HT-29 (cell line): ENCODE measurements around the gene FTH1. TPM values are rescaled to one million over a fixed set of nuclear protein-coding genes. Genes with fewer than 3 reads are reported as not detected.

Experiments used
- DNase-seq: peaks from one replicate; pipeline ENCODE4 v3.0.0-alpha.2; 2015; ENCODE audit warnings: low spot score
- small RNA-seq: library from RNA; depleted of rRNA; stranded (forward); fragments of <200 nt; gene quantifications from one replicate; pipeline ENCODE3, GENCODE V24; 2014
- total RNA-seq: library from RNA; depleted of rRNA; stranded (reverse); fragments of >200 nt; shearing (Covaris generic); gene quantifications from 2 replicates; pipeline ENCODE4 v1.2.3, GENCODE V29; 2014; rRNA removed

FTH1 gene
- total RNA-seq, 1 experiment from 2014 or later = 2,077 TPM

- DNase-seq = no peak
Measured at GRCh38 chr11:61917334-61918109, 49.9 kb downstream of the FTH1 start, which contains the start of gene RAB3IL1. RAB3IL1 (minus strand) TSS chr11:61917566; CDS start chr11:61917367, 199 bp downstream.

GRCh38 chr11:61916737-61917333, 50.6 kb downstream of the FTH1 start:
- DNase-seq = no peak

GRCh38 chr11:61914471-61915171, 52.8 kb downstream of the FTH1 start:
- DNase-seq = no peak

Small RNA genes lying within 50 kb of the gene (small RNA-seq; reads per million reads assigned to genes)
- gene RNU6-1243P = not detected

Other genes with a start within 250 kb of the FTH1 start
- 70.1 and 105 TPM in 2 replicates for gene MYRF, start 215.0 kb downstream of the FTH1 start, total RNA-seq
- gene TMEM258, start 175.0 kb downstream of the FTH1 start, total RNA-seq = 113 and 120 TPM in 2 replicates
- 137 and 147 TPM in 2 replicates for gene FEN1, start 174.7 kb downstream of the FTH1 start, total RNA-seq
- 1.9 and 9.4 TPM in 2 replicates for gene FADS1, start 150.6 kb downstream of the FTH1 start, total RNA-seq
- gene FADS2, start 139.3 kb downstream of the FTH1 start, total RNA-seq = not detected in 2 replicates
- gene FADS3, start 76.1 kb downstream of the FTH1 start, total RNA-seq = 42.2 and 44.0 TPM in 2 replicates
- gene RAB3IL1, start 50.1 kb downstream of the FTH1 start, total RNA-seq = 1.6 TPM in 1 of 2 replicates, not detected in the other
- 0.46 TPM in 1 of 2 replicates, not detected in the other for gene BEST1, start 17.3 kb downstream of the FTH1 start, total RNA-seq
- 131 and 164 TPM in 2 replicates for gene INCENP, start 156.4 kb upstream of the FTH1 start, total RNA-seq
- gene SCGB1D1, start 222.6 kb upstream of the FTH1 start, total RNA-seq = not detected in 2 replicates
- gene SCGB2A1, start 241.0 kb upstream of the FTH1 start, total RNA-seq = not detected in 2 replicates